ENCODE data around the gene ADPRM.

- TF ChIP-seq CTCF (conservative IDR thresholded peaks at IDR 0.05; ENCODE audit: low read depth, low read length) (no peak), EZH2 (IDR thresholded peaks at IDR 0.05; ENCODE audit: low read length, unreplicated experiment) (no peak)
Observed at GRCh38 chr17:10733666-10734065, 36.3 kb downstream of the ADPRM start.

Data from PC-3 (cell line).